Omental fat pad (tissue), 4 donors: ENCODE data around the gene SECISBP2L. TPM values are rescaled to one million over a fixed set of nuclear protein-coding genes. Genes with fewer than 3 reads are reported as not detected.

Experiments used
- ATAC-seq: fragments of 150-250 bp; one replicate; pipeline ENCODE4 v1.9.1; 2016; ENCODE audit warnings: mild to moderate bottlenecking, moderate library complexity; ENCODE audit not compliant: low FRiP score
- DNase-seq: peaks from one replicate; pipeline ENCODE4 v3.0.0-alpha.2; 2019; ENCODE audit warnings: low spot score
- total RNA-seq, 4 donors: library from RNA; depleted of rRNA; stranded (reverse); fragments of >200 nt; gene quantifications; one replicate each; pipeline ENCODE4 v1.1.0, GENCODE V29; 2016
- TF ChIP-seq, protein P1 (sequence below), 3 donors: fragments of 450-650 bp; IDR thresholded peaks; one replicate each; pipeline ENCODE4 v1.5.1; 2016 to 2017; ENCODE audit warnings: antibody characterized with exemption in 3 of 3, mild to moderate bottlenecking in 3 of 3, moderate library complexity in 2 of 3

Gene SECISBP2L, protein sequence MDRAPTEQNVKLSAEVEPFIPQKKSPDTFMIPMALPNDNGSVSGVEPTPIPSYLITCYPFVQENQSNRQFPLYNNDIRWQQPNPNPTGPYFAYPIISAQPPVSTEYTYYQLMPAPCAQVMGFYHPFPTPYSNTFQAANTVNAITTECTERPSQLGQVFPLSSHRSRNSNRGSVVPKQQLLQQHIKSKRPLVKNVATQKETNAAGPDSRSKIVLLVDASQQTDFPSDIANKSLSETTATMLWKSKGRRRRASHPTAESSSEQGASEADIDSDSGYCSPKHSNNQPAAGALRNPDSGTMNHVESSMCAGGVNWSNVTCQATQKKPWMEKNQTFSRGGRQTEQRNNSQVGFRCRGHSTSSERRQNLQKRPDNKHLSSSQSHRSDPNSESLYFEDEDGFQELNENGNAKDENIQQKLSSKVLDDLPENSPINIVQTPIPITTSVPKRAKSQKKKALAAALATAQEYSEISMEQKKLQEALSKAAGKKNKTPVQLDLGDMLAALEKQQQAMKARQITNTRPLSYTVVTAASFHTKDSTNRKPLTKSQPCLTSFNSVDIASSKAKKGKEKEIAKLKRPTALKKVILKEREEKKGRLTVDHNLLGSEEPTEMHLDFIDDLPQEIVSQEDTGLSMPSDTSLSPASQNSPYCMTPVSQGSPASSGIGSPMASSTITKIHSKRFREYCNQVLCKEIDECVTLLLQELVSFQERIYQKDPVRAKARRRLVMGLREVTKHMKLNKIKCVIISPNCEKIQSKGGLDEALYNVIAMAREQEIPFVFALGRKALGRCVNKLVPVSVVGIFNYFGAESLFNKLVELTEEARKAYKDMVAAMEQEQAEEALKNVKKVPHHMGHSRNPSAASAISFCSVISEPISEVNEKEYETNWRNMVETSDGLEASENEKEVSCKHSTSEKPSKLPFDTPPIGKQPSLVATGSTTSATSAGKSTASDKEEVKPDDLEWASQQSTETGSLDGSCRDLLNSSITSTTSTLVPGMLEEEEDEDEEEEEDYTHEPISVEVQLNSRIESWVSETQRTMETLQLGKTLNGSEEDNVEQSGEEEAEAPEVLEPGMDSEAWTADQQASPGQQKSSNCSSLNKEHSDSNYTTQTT
- total RNA-seq: 10 to 100 TPM; 31.0 to 56.7 (median 50.0) TPM

DNA sequence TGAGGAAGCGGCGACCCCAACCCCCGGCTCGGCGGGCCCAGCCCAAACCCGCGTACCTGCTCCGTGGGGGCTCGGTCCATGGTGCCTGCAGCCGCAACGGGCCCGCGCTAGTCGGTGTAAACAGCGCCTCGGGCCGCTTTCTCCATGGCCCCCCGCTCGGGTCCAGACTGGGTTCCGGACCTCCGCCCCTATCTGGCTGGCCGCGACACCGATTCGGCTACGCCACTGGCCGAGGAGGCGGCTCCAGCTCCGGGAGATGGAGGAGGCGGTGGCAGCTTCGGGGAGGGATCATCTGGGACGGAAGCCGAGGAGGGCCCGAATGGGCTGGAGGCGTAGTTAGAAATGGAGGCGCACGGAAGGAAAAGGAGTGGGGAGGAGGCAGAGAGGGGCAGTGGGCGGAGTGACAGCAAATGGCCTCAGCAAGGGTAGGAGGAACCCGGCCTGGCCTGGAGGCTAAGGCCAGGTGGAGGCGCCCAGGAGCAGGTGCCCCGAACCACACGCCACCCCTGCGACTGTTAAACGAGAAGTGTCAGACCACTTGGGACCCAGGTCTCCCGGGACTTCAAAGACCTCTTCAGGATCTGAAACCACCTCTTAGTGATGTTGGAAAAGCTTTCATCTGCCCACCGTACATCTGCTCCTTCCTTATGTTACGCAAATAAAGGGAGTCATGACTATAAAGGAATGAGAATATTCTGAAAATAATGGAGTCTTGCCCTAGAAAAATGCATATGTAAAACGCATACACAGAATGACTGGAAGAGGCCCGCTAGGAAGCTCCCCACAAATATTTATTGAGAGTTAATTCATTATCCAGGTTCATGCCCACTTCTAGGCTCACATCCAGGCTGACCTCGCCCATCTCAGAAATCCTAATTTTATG, at the start of gene SECISBP2L:
Gene SECISBP2L, minus strand, starts transcription at position 227 of the 883 bp plus-strand sequence. Its CDS starts 147 bp downstream, at position 80.
- DNase-seq: peak; percentile 78
- TF ChIP-seq, protein P1, sequence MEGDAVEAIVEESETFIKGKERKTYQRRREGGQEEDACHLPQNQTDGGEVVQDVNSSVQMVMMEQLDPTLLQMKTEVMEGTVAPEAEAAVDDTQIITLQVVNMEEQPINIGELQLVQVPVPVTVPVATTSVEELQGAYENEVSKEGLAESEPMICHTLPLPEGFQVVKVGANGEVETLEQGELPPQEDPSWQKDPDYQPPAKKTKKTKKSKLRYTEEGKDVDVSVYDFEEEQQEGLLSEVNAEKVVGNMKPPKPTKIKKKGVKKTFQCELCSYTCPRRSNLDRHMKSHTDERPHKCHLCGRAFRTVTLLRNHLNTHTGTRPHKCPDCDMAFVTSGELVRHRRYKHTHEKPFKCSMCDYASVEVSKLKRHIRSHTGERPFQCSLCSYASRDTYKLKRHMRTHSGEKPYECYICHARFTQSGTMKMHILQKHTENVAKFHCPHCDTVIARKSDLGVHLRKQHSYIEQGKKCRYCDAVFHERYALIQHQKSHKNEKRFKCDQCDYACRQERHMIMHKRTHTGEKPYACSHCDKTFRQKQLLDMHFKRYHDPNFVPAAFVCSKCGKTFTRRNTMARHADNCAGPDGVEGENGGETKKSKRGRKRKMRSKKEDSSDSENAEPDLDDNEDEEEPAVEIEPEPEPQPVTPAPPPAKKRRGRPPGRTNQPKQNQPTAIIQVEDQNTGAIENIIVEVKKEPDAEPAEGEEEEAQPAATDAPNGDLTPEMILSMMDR (IDR thresholded peaks at IDR 0.05): no peak
- peak; percentile 98 for ATAC-seq

DNA sequence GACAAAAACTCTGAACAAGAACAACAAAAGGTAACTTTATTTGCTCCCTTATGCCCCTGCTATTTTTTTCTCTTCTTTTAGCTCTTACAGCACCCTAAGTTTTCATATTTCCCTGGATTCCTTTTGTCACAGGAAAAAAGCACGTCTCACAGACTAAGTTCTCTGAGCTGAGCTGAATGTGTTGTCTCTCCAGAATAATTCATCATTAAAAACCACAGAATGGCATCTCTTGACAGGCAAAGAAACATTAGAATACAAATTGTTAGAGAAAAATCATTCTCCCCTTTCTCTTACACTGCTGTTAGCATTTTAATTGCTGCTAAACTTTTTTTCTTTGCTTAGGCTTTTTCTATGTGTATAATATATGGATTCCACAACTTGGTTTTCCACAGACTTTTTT, 48.7 kb upstream of the SECISBP2L start:
- ATAC-seq (no peak), DNase-seq (no peak)
- TF ChIP-seq, protein P1 (IDR thresholded peaks at IDR 0.05): no peak

DNA sequence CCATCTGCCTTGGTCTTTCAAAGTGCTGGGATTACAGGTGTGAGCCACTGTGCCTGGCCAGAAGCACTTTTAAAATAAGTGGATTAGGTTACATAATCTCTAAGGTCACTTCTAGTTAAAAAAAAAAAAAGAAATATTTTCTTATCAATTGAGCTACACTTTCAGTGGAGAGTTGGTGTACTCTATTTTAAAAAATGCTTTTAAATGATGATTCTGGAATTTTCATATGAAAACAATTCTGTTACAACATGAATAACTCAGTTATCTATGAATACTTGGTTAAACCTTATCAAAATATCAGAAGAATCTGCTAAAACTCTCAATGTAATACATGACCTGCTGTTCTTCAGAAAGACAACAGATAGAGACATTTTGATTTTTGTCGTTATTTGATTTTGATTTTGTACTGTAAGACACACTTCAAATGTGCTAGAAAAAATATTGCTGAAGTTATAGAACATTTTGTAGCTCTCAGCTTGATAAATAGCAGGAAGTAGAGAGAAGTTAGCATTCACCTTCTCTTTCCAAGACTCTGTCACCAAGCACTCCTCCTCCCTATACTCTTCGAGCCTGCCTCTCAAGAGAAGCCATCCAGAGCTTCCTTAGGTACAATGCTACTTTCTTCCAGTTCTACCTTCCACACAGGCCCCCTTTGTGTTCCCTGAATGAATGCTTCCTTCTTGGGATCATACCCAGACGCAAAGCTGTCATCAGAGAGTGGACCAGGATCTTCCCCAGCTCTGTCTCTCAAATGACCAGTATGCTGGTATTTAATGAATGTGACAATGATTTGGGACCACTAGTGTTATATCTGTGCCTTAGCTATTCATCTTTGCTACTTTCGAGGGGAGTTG, 47.2 kb upstream of the SECISBP2L start:
- ATAC-seq (no peak), DNase-seq (no peak)
- TF ChIP-seq, protein P1 (IDR thresholded peaks at IDR 0.05): no peak

DNA sequence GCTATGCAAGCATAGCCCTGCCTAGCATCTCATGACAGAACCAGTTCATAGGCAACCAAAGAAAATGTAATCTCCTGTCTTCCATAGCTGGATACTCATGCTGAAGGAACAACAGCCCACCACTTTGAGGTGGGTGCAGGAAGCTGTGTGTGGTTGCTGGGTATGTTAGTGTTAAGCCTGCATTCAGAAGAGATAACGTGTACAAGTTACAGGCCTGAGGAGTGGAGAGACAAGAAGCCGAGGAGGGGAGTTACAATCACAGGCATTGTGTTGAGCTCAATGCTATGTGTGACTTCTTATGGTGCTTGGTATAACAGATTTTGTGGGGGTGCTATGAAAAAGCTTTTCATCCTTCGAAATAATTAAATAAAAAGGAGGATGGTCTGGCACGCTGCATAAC, 42.8 kb upstream of the SECISBP2L start:
- TF ChIP-seq, protein P1 (IDR thresholded peaks at IDR 0.05): no peak
- no peak for ATAC-seq
- DNase-seq: no peak

DNA sequence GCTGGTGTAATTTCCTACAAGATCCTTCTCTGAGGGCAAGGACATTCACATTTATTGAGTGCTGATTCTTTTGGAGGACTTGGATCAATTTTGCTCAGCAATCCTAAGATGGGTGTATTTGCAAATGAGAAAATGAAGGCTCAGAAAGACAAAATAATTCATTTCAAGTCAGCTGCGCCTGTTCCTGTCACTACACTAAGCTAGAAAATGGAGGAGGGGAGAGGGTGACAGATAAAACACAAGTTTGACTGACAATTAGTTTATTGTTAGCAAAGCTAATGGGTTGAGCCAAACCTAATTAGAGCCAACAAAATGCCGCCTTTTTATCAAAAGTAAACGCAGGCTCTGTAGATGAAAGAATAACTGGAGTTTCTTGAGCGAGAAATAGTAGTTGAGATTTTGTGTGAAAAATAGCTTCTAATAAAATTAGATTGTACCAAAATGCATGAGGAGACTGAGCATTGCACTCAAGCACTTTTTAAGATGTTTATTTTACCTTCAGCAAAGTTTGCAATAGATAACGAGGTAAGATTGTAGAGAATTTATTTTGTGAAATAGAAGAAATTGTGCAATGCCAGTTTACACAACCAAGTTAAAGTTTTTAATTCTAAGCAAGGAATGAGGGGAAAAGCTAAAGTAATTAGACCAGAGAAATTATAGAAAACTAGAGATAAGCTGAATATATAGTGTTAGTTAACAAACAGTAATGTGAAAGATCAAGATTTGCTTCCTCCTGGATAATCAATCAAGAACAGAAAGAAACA, 39.6 kb upstream of the SECISBP2L start:
- DNase-seq (no peak), ATAC-seq (no peak)
- TF ChIP-seq, protein P1 (IDR thresholded peaks at IDR 0.05): no peak
